PC-9 (cell line): Measurements from ENCODE around the gene TMEM63B. TPM values are rescaled to one million over a fixed set of nuclear protein-coding genes. Genes with fewer than 3 reads are reported as not detected.

Experiments
- BruUV-seq: library from RNA; stranded (reverse); fragments of 400-500 nt; replicated peaks from 2 replicates; lab custom pipeline; 2021; lab: Mats Ljungman, UMichigan
- CTCF ChIA-PET: fragments of 300-600 bp; sonication (Branson Sonifier 250); formaldehyde crosslinking; loops from one replicate; lab custom pipeline; 2022; ENCODE audit warnings: antibody characterized with exemption; lab: Charles Lee
- POLR2A ChIA-PET: fragments of 300-600 bp; sonication (Branson Sonifier 250); formaldehyde crosslinking; loops from one replicate; lab custom pipeline; 2022; ENCODE audit warnings: antibody characterized with exemption; ENCODE audit not compliant: unreplicated experiment; lab: Charles Lee
- DNase-seq, 2 experiments: peaks; one replicate each; pipeline versions ENCODE4 v3.0.0 to v3.0.0-alpha.2; 2015 to 2022; ENCODE audit warnings: mixed read lengths in 1 of 2
- H2AFZ ChIP-seq: fragments of 200-600 bp; sonication (generic); 2 replicates; pipeline ENCODE4 v1.8.1; 2017; ENCODE audit warnings: antibody characterized with exemption
- H3F3A ChIP-seq: fragments of 200-600 bp; sonication (generic); 2 replicates; pipeline ENCODE4 v1.8.1; 2017; ENCODE audit warnings: antibody characterized with exemption, mild to moderate bottlenecking, low read depth; ENCODE audit not compliant: insufficient read depth
- H3K27ac ChIP-seq: fragments of 200-600 bp; sonication (generic); 2 replicates; pipeline ENCODE4 v1.6.1; 2016; ENCODE audit warnings: mixed run types
- H3K27me3 ChIP-seq: fragments of 200-600 bp; sonication (generic); 2 replicates; pipeline ENCODE4 v1.6.1; 2016; ENCODE audit warnings: low read depth, mixed run types; ENCODE audit not compliant: insufficient read depth
- H3K36me3 ChIP-seq: fragments of 200-600 bp; sonication (generic); 2 replicates; pipeline ENCODE4 v1.6.1; 2016; ENCODE audit warnings: low read depth, mixed run types
- H3K4me1 ChIP-seq: fragments of 200-600 bp; sonication (generic); replicated peaks from 2 replicates; pipeline ENCODE4 v1.6.1; 2016; ENCODE audit warnings: mixed run types; ENCODE audit not compliant: insufficient read depth
- H3K4me2 ChIP-seq: fragments of 200-600 bp; sonication (generic); 2 replicates; pipeline ENCODE4 v1.6.1; 2017; ENCODE audit warnings: mixed run types
- H3K4me3 ChIP-seq: fragments of 200-600 bp; sonication (generic); 2 replicates; pipeline ENCODE4 v1.6.1; 2016; ENCODE audit warnings: mixed run types
- H3K79me2 ChIP-seq: fragments of 200-600 bp; sonication (generic); 2 replicates; pipeline ENCODE4 v1.6.1; 2017; ENCODE audit warnings: low read depth, mixed run types
- H3K9me2 ChIP-seq: fragments of 200-600 bp; sonication (generic); 2 replicates; pipeline ENCODE4 v1.8.1; 2017; ENCODE audit warnings: mild to moderate bottlenecking; ENCODE audit not compliant: insufficient read depth
- H3K9me3 ChIP-seq: fragments of 200-600 bp; sonication (generic); 2 replicates; pipeline ENCODE4 v1.8.1; 2016; ENCODE audit warnings: low read depth; ENCODE audit not compliant: insufficient read depth
- H4K20me1 ChIP-seq: fragments of 200-600 bp; sonication (generic); 2 replicates; pipeline ENCODE4 v1.8.1; 2017; ENCODE audit not compliant: insufficient read depth
- EZH2 ChIP-seq: fragments of 200-600 bp; sonication (generic); IDR thresholded peaks from 2 replicates; pipeline ENCODE4 v1.8.0; 2017; ENCODE audit warnings: antibody characterized with exemption, low read depth
- intact Hi-C: fragments of 100-400 bp; cut with micrococcal nuclease; formaldehyde crosslinking; loops from one replicate; pipeline ENCODE4 v1.10.0; 2022; ENCODE audit not compliant: unreplicated experiment
- total RNA-seq: library from RNA; stranded (reverse); gene quantifications from 2 replicates; pipeline ENCODE4 v1.2.3, GENCODE V29; 2021
- TF ChIP-seq, protein P1 (sequence below): fragments of 200-600 bp; sonication (generic); conservative IDR thresholded peaks from 2 replicates; pipeline ENCODE4 v1.6.1; 2017; ENCODE audit warnings: mixed run types, antibody characterized with exemption, mild to moderate bottlenecking, moderate library complexity

TMEM63B gene
- total RNA-seq, 1 experiment from 2014 or later = 38.5 TPM

DNA sequence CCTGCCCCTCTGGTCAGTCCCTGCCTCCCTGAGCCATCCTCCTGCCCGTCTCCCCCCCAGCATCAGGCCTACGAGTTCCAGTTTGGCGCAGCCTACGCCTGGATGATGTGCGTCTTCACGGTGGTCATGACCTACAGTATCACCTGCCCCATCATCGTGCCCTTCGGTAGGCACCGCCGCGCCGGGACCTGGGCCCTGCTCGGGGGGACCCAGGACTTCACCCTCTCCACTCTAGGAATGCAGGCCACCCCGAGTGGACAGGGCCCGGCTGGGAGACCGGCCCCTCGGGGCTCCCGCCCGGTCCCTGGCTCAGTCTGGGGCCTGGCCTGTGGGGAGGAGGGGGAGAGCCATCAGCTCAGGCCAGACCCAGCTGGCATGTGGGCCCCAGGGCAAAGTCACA lies 25.2 kb downstream of the TMEM63B start:
- Histone ChIP-seq H3K4me2 (no peak overlapping the region), H3K9me2 (no peaks in the 10 kb centered on the region), H3K36me3 (no peaks in the 10 kb centered on the region), H3K27ac (no peak overlapping the region), H4K20me1 (no peaks in the 10 kb centered on the region), H3K79me2 (no peaks in the 10 kb centered on the region), H3K4me3 (no peak overlapping the region), H3K27me3 (no peaks in the 10 kb centered on the region), H2AFZ (no peak overlapping the region), H3K9me3 (no peaks in the 10 kb centered on the region), H3K4me1 (no peaks in the 10 kb centered on the region), H3F3A (peaks cover 7% of the 10 kb centered on the region; the same call in 1 of the 2 replicates)
- intact Hi-C loops = loop anchor here (1.0 kb wide), 1 partner anchor 56 kb away; no protein-coding TSS in a partner anchor
- ChIA-PET CTCF (interaction anchor here (0.7 kb wide), 1 partner anchor 75 kb away, joined by 5 read pairs; no protein-coding TSS in a partner anchor), POLR2A (no interaction called here)
- TF ChIP-seq, protein P1, sequence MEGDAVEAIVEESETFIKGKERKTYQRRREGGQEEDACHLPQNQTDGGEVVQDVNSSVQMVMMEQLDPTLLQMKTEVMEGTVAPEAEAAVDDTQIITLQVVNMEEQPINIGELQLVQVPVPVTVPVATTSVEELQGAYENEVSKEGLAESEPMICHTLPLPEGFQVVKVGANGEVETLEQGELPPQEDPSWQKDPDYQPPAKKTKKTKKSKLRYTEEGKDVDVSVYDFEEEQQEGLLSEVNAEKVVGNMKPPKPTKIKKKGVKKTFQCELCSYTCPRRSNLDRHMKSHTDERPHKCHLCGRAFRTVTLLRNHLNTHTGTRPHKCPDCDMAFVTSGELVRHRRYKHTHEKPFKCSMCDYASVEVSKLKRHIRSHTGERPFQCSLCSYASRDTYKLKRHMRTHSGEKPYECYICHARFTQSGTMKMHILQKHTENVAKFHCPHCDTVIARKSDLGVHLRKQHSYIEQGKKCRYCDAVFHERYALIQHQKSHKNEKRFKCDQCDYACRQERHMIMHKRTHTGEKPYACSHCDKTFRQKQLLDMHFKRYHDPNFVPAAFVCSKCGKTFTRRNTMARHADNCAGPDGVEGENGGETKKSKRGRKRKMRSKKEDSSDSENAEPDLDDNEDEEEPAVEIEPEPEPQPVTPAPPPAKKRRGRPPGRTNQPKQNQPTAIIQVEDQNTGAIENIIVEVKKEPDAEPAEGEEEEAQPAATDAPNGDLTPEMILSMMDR = no peak
- no peak for TF ChIP-seq EZH2
- no peak for DNase-seq
- no TSS peak for BruUV-seq

DNA sequence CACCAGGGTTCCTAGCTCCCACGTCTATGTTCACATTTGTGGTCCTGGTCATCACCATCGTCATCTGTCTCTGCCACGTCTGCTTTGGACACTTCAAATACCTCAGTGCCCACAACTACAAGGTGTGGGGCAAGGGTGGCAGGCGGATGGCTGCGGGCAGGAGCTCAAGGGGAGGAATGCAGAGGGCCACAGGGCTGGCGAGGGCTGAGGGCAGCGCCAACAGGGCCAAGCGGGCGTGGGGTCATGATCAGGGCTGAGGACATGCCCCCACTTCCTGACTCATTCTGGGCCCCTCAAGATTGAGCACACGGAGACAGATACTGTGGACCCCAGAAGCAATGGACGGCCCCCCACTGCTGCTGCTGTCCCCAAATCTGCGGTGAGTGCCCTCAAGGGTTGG lies 26.7 kb downstream of the TMEM63B start:
- H3K9me2 ChIP-seq = no peaks in the 10 kb centered on the region
- H3K4me1 ChIP-seq = no peaks in the 10 kb centered on the region
- H3K79me2 ChIP-seq = no peaks in the 10 kb centered on the region
- H3K4me2 ChIP-seq = no peak overlapping the region
- no TSS peak for BruUV-seq
- intact Hi-C loops = no loop called here
- no peaks in the 10 kb centered on the region for H3K9me3 ChIP-seq
- DNase-seq = no peak
- no peak overlapping the region for H2AFZ ChIP-seq
- no peak for TF ChIP-seq EZH2
- TF ChIP-seq, protein P1 = no peak
- POLR2A ChIA-PET = no interaction called here
- H3F3A ChIP-seq = peaks cover 7% of the 10 kb centered on the region; the same call in 1 of the 2 replicates
- H3K36me3 ChIP-seq = no peaks in the 10 kb centered on the region
- CTCF ChIA-PET = no interaction called here
- no peaks in the 10 kb centered on the region for H3K27me3 ChIP-seq
- H3K4me3 ChIP-seq = no peak overlapping the region
- H3K27ac ChIP-seq = no peak overlapping the region
- H4K20me1 ChIP-seq = no peaks in the 10 kb centered on the region

DNA sequence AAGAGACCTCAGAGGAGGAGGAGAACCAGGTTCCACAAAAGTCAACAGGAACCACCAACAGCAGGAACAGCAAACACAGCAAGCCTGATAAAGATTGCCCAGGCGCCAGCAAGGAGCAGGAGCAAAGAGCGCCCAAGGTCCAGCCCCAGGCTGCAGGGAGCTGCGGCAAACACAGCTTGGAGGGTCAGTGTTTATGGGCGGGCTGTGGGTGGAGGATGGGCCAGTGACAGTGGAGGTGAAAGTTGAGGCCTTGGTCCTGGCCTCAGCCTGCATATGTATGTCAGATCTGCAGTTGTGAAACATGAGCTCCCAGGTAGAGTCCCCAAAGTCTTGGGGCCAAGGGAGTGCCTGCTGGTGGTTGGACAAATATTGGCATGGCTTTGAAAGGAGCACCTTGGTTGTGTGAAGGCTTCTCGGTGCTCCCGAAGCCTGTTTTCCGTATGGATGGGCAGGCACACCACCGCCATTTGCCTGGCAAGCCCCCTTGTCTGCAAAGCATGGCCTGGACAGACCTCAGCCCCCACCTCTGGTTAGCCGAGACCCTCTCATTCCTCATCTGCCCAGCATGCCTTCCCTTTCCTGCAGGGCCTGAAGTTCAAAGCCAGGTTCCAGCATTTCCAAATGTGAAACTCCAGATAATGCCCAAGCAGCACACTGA lies 29.3 kb downstream of the TMEM63B start:
- Histone ChIP-seq H3K4me2 (no peak overlapping the region), H3K36me3 (no peaks in the 10 kb centered on the region), H3K27ac (no peak overlapping the region), H2AFZ (no peak overlapping the region), H3K9me2 (no peaks in the 10 kb centered on the region), H4K20me1 (no peaks in the 10 kb centered on the region), H3K27me3 (no peaks in the 10 kb centered on the region), H3K79me2 (no peaks in the 10 kb centered on the region), H3F3A (peaks cover 14% of the 10 kb centered on the region), H3K4me3 (no peak overlapping the region), H3K4me1 (peaks cover 6% of the 10 kb centered on the region; the same call in 1 of the 2 replicates), H3K9me3 (no peaks in the 10 kb centered on the region)
- no peak for DNase-seq
- intact Hi-C loops = no loop called here
- ChIA-PET POLR2A (interaction anchor here (0.7 kb wide), 1 partner anchor 632 kb away, joined by 31 read pairs; no protein-coding TSS in a partner anchor), CTCF (no interaction called here)
- TF ChIP-seq, protein P1 = no peak
- TF ChIP-seq EZH2 = no peak
- no TSS peak for BruUV-seq
